SK-N-MC (cell line): Measurements from ENCODE around the gene POFUT2.

Experiments used
- DNase-seq: peaks from one replicate; pipeline ENCODE4 v3.0.0-alpha.2; 2011; ENCODE audit warnings: low read depth, low spot score
- H3K27ac ChIP-seq: fragments of 200-600 bp; sonication (generic); 2 replicates; pipeline ENCODE4 v1.5.1; 2016; ENCODE audit warnings: mixed run types
- H3K36me3 ChIP-seq: fragments of 200-600 bp; sonication (generic); 2 replicates; pipeline ENCODE4 v1.6.1; 2017; ENCODE audit warnings: antibody characterized with exemption, low read length, mixed read lengths; ENCODE audit not compliant: insufficient read depth
- H3K4me3 ChIP-seq: fragments of 200-600 bp; sonication (generic); 2 replicates; pipeline ENCODE4 v1.5.1; 2016
- H3K9ac ChIP-seq: fragments of 200-600 bp; sonication (generic); 2 replicates; pipeline ENCODE4 v1.8.0; 2017; ENCODE audit warnings: mixed run types, mixed read lengths; ENCODE audit not compliant: insufficient read length
- H3K9me3 ChIP-seq: fragments of 200-600 bp; sonication (generic); 2 replicates; pipeline ENCODE4 v1.6.1; 2017; ENCODE audit warnings: low read depth, mild to moderate bottlenecking, antibody characterized with exemption, low read length, moderate library complexity, mixed read lengths
- EZH2 ChIP-seq: fragments of 200-600 bp; sonication (generic); IDR thresholded peaks from one replicate; pipeline ENCODE4 v1.6.1; 2017; ENCODE audit warnings: antibody characterized with exemption
- FOXP2 ChIP-seq: optimal IDR thresholded peaks from 2 replicates; pipeline ENCODE3; 2011; ENCODE audit warnings: mild to moderate bottlenecking, moderate library complexity; ENCODE audit not compliant: insufficient read depth; ENCODE audit errors: extremely low read length, control extremely low read depth
- POLR2AphosphoS5 ChIP-seq: IDR thresholded peaks from 2 replicates; pipeline ENCODE4 v1.6.1; 2012; ENCODE audit warnings: mild to moderate bottlenecking, low read depth, low read length, borderline replicate concordance

POFUT2 gene

DNA sequence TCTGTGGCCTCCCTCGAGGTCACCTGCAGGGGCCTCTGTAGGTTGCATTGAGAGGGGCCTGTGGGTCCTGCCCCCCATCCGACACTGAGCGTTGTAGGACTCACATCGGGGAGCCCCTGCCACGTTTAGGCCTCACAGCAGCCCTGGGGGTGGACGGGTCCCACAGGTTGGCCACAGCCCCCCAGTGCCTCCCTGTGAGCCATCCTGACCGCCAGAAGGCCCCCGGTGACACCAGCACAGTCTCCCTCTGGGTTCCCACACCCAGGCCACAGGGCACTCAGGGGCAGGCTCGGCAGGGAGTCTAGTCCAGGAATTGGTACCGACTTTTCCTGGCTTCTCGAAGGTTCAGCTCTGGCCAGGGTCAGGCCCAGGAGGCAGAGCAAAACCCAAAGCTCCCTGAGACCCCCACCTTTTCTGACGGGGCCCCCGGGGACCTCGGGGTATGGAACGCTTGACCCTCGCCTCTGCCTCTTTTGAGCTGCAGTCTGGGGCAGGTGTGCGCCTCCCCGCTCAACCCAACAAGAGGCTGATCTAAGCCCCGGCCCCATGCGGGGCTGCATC is 13.9 kb upstream of the POFUT2 start:
- Histone ChIP-seq H3K9ac (no peak overlapping the region), H3K4me3 (no peak overlapping the region), H3K36me3 (no peaks in the 10 kb centered on the region), H3K9me3 (no peaks in the 10 kb centered on the region), H3K27ac (no peak overlapping the region)
- DNase-seq: no peak
- TF ChIP-seq FOXP2: no peak

DNA sequence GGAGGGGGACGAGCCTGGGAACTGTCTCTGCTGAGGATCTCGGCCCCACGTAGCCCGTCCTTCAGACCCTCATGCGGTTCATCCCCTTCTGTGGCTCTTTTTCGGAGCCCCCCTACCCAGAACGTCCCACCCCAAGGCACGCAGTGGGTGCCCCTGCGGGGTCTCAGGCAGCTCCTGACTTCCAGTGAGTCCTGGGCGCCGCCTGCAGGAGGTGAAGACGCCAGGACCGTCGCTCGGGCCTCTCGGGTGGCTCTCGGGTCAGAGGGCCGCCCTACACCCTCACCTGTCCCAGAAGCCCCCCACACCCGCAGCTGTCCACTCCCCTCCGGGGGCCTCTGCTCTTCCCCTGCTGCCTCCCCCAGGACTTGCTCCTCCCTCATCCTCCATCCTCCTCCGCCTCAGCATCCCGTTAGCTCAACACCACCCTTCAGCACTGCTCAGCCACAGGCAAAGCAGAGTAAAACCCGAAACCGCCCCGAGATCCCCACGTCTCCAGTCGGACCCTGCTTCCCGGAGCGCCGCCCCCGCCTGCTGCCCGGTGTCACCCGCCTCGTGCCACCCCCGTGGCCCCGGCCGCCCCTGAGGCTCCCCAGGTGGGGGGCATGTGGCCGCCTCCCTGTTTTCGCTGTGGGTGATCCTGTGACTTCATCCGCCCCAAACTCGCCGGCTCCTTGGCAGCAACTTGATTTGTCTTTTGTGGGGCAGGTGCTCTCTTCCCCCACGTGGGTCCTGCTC is 13.3 kb upstream of the POFUT2 start:
- no peak overlapping the region for H3K9ac ChIP-seq
- no peaks in the 10 kb centered on the region for H3K9me3 ChIP-seq
- no peaks in the 10 kb centered on the region for H3K36me3 ChIP-seq
- no peak overlapping the region for H3K27ac ChIP-seq
- no peak for TF ChIP-seq EZH2
- DNase-seq: no peak
- H3K4me3 ChIP-seq: no peak overlapping the region

DNA sequence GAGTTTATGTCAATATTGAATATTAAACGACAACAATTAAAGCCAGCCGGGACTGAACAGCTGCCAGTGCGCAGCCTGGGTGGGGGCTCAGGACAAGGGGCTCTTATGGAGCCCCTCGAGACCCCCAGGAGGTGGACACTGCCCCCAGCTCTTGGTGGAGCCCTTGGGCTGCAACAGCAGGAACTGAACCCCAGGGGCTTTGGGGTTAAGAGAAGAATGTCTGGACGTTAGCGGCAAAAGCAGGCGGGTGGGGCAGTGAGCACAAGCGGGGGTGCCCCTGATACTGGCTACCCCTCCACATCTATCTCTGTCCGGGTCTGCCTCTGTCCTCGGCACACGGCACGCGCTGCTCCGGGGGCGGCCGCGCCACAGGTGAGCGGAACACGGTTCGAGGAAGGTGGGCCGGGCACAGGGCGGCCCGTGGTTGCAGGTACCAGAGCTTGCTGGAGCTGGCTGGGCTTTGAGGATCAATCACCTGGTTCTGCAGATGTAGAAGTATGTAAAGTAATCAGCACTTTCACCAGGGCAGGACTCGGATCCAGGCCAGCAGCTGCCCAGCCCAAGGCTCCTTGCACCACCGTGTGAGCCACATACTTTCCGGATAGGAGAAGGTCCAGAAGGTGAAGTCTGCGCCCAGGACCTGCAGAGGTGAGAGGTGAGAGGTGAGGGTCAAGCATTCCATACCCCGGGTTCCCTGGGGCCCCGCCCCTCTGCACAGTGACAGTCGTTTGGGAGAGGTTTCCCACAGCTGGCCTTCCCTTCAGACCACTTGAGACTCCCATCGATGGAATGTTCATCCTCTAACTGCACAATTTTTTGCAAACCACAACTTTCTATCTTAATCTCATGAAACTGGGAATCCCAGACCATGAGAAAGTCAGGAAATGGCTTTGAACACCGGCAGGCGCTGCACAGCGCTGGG is 12.4 kb upstream of the POFUT2 start:
- Histone ChIP-seq H3K36me3 (no peaks in the 10 kb centered on the region), H3K9ac (no peak overlapping the region), H3K9me3 (no peaks in the 10 kb centered on the region), H3K27ac (no peak overlapping the region), H3K4me3 (no peak overlapping the region)
- DNase-seq: no peak
- TF ChIP-seq POLR2AphosphoS5 (no peak), FOXP2 (no peak), EZH2 (no peak)

DNA sequence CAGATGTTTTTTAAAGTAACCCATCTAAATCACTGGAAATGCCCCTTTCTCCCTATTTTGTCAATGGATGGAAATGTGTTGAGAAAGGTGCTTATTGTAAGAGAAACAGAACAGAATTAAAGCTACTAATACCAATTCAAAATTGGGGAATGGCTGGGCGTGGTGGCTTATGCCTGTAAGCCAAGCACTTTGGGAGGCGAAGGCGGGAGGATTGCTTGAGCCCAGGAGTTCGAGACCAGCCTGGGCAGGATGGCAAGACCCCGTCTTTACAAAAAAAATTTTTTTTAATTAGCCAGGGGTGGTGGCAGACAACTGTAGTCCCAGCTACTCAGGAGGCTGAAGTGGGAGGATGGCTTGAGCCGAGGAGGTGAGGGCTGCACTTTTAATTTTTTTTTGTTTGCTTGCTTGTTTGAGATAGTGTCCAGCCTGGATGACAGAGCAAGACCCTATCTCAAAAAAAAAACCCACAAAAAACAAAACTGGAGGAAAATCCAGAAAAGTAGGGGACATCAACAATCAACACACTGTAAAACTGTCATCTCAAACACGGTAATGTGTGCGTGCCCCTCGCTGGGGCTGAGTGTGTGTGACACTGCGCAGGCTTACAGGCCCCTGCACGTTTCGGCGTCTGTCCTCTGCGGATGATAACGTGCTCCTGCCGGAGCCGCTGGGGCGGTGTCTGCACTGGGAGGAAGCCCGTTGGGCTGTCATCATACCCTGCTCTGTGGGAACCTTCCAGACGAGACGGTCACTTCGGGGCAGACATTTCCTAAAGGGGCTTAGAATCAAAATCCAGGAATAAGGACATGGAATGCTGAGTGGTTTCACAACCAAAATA is 11.6 kb upstream of the POFUT2 start:
- no peaks in the 10 kb centered on the region for H3K9me3 ChIP-seq
- no peak for TF ChIP-seq EZH2
- no peak for TF ChIP-seq POLR2AphosphoS5
- TF ChIP-seq FOXP2: no peak
- no peaks in the 10 kb centered on the region for H3K36me3 ChIP-seq
- H3K9ac ChIP-seq: no peak overlapping the region
- no peak for DNase-seq
- no peak overlapping the region for H3K27ac ChIP-seq
- H3K4me3 ChIP-seq: no peak overlapping the region

DNA sequence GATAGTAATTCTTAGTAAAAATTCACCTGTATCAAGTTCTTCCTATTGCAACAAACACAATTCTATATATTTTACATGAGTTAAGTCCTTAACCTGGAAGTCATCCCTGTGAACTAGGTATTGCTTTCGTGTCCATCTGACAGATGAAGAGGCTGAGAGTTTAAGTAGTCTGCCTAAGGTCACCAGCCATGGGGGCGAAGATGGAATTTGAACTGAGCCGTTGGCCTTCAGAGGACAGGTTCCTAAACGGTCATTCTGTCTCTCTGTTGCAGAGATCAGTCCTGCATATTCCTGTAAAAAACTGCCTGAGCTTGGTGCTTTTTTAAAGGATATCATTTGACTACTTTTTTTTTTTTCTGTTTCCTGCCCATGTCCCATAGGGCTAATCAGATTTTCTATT is 10.2 kb upstream of the POFUT2 start:
- no peak overlapping the region for H3K9ac ChIP-seq
- no peak for TF ChIP-seq POLR2AphosphoS5
- TF ChIP-seq EZH2: no peak
- TF ChIP-seq FOXP2: no peak
- H3K36me3 ChIP-seq: no peaks in the 10 kb centered on the region
- no peak for DNase-seq
- H3K9me3 ChIP-seq: no peaks in the 10 kb centered on the region
- no peak overlapping the region for H3K4me3 ChIP-seq
- H3K27ac ChIP-seq: no peak overlapping the region

DNA sequence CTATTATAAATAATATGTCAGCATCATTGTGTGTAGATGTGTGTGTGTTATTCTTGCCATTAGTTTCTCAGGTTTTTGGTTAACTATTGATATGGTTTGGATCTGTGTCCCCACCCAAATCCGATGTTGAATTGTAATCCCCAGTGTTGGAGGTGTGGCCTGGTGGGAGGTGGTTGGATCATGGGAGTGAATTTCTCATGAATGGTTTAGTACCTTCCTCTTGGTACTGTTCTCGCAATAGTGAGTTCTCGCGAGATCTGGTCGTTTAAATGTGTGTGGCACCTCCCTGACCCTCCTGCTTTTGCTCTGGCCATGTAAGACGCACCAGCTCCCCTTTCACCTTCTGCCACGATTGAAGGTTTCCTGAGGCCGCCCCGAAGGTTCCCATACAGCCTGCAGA is 9.6 kb upstream of the POFUT2 start:
- H3K9me3 ChIP-seq: no peaks in the 10 kb centered on the region
- no peak overlapping the region for H3K9ac ChIP-seq
- no peak overlapping the region for H3K27ac ChIP-seq
- H3K36me3 ChIP-seq: no peaks in the 10 kb centered on the region
- TF ChIP-seq FOXP2: no peak
- no peak for TF ChIP-seq EZH2
- no peak for TF ChIP-seq POLR2AphosphoS5
- no peak for DNase-seq
- no peak overlapping the region for H3K4me3 ChIP-seq

DNA sequence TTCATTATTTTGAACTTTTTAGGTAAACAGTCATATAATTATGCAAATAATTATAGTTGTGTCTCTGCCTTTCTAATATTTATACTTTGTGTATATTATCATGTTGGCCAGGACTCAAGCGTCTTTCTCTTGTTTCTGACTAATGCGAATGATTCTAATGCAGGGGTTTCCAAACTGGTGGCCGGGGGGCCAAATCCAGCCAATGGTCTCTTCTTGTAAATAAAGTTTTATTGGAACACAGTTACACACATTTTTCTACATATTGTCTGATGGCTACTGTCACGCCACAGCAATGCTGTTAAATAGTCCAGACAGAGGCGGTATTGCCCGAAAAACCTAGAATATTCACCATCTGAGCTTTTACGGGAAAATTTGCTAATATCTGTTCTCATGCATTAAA is 8.9 kb upstream of the POFUT2 start:
- Histone ChIP-seq H3K4me3 (no peak overlapping the region), H3K9ac (no peak overlapping the region), H3K36me3 (no peaks in the 10 kb centered on the region), H3K9me3 (no peaks in the 10 kb centered on the region), H3K27ac (no peak overlapping the region; the same call in 1 of the 2 replicates)
- no peak for DNase-seq
- TF ChIP-seq FOXP2: no peak
- TF ChIP-seq EZH2: no peak
- no peak for TF ChIP-seq POLR2AphosphoS5
